ENCODE data around the gene DAND5. TPM values are rescaled to one million over a fixed set of nuclear protein-coding genes. Genes with fewer than 3 reads are reported as not detected.

Gene DAND5
- polyA plus RNA-seq, 1 experiment, result not detected

- CTCF ChIA-PET, result interaction anchor here (0.6 to 6.0 kb wide), 80 partner anchors 11 to 771 kb away, joined by 3 to 113 read pairs (median 4); partner anchors contain the start of genes CALR, DNASE2, FARSA and GADD45GIP1
- peak overlapping the region; percentile 38 for H3K4me3 ChIP-seq (ENCODE audit: low read depth, low read length)
- no peaks in the 10 kb centered on the region for H3K36me3 ChIP-seq (ENCODE audit: control insufficient read depth, insufficient read depth, low read length)
- POLR2A ChIA-PET, result no interaction called here
- DNase-seq (ENCODE audit: low read depth), result no peak
- no peaks in the 10 kb centered on the region for H3K27me3 ChIP-seq (ENCODE audit: control insufficient read depth, insufficient read depth, low read length)
- TF ChIP-seq CTCF (IDR thresholded peaks at IDR 0.05; ENCODE audit: insufficient read depth, low read depth, low read length), result peak; percentile 84
Observed at GRCh38 chr19:12965017-12965811, 4.2 kb upstream of the DAND5 start.

GRCh38 chr19:12965812-12966135 lies 3.6 kb upstream of the DAND5 start:
- ChIA-PET POLR2A (interaction anchor here (0.5 kb wide), 1 partner anchor 23 kb away, joined by 3 read pairs; no protein-coding TSS in a partner anchor), CTCF (interaction anchor here (0.7 to 6.0 kb wide), 78 partner anchors 11 to 770 kb away, joined by 3 to 113 read pairs (median 4); partner anchors contain the start of genes CALR, DNASE2, FARSA and GADD45GIP1)
- DNase-seq (ENCODE audit: low read depth), result no peak
- no peak for TF ChIP-seq CTCF (IDR thresholded peaks at IDR 0.05; ENCODE audit: insufficient read depth, low read depth, low read length)
- H3K27me3 ChIP-seq (ENCODE audit: control insufficient read depth, insufficient read depth, low read length), result no peaks in the 10 kb centered on the region
- H3K4me3 ChIP-seq (ENCODE audit: low read depth, low read length), result no peak overlapping the region; the same call in 1 of the 2 replicates
- no peaks in the 10 kb centered on the region for H3K36me3 ChIP-seq (ENCODE audit: control insufficient read depth, insufficient read depth, low read length)

GRCh38 chr19:12967907-12968306 lies 1.5 kb upstream of the DAND5 start:
- H3K27me3 ChIP-seq (ENCODE audit: control insufficient read depth, insufficient read depth, low read length), result no peaks in the 10 kb centered on the region
- no peak for TF ChIP-seq CTCF (IDR thresholded peaks at IDR 0.05; ENCODE audit: insufficient read depth, low read depth, low read length)
- POLR2A ChIA-PET, result no interaction called here
- CTCF ChIA-PET, result interaction anchor here (0.6 to 6.0 kb wide), 3 partner anchors 9 to 799 kb away, joined by 3 to 113 read pairs (median 5); partner anchors contain the start of gene LYL1
- DNase-seq (ENCODE audit: low read depth), result no peak
- no peak overlapping the region for H3K4me3 ChIP-seq (ENCODE audit: low read depth, low read length)
- no peaks in the 10 kb centered on the region for H3K36me3 ChIP-seq (ENCODE audit: control insufficient read depth, insufficient read depth, low read length)

- Histone ChIP-seq H3K27me3 (ENCODE audit: control insufficient read depth, insufficient read depth, low read length) (no peaks in the 10 kb centered on the region), H3K36me3 (ENCODE audit: control insufficient read depth, insufficient read depth, low read length) (no peaks in the 10 kb centered on the region), H3K4me3 (ENCODE audit: low read depth, low read length) (no peak overlapping the region)
- CTCF ChIA-PET, result interaction anchor here (1.0 kb wide), 2 partner anchors 7 to 293 kb away, joined by 3 read pairs; no protein-coding TSS in a partner anchor
- POLR2A ChIA-PET, result no interaction called here
- DNase-seq (ENCODE audit: low read depth), result no peak
- no peak for TF ChIP-seq CTCF (IDR thresholded peaks at IDR 0.05; ENCODE audit: insufficient read depth, low read depth, low read length)
Observed at GRCh38 chr19:12970070-12970820, 869 bp downstream of the DAND5 start.

- no peak for TF ChIP-seq CTCF (IDR thresholded peaks at IDR 0.05; ENCODE audit: insufficient read depth, low read depth, low read length)
- DNase-seq (ENCODE audit: low read depth), result no peak
- POLR2A ChIA-PET, result no interaction called here
- no peak overlapping the region for H3K4me3 ChIP-seq (ENCODE audit: low read depth, low read length)
- CTCF ChIA-PET, result interaction anchor here (8.3 kb wide), 1 partner anchor 8 kb away, joined by 113 read pairs; no protein-coding TSS in a partner anchor
- H3K27me3 ChIP-seq (ENCODE audit: control insufficient read depth, insufficient read depth, low read length), result no peaks in the 10 kb centered on the region
- no peaks in the 10 kb centered on the region for H3K36me3 ChIP-seq (ENCODE audit: control insufficient read depth, insufficient read depth, low read length)
Observed at GRCh38 chr19:12973236-12973635, 3.9 kb downstream of the DAND5 start.

Data from BJ (cell line).